T-cell (primary cell): ENCODE measurements around the gene NOXRED1. TPM values are rescaled to one million over a fixed set of nuclear protein-coding genes. Genes with fewer than 3 reads are reported as not detected.

Source experiments
- ATAC-seq, 4 experiments: fragments of 200-7000 bp in 3 of 4; fragments of 150-1000 bp in 1 of 4; cut with Tn5 transposase; replicated peaks in 1 of 4; 1 replicate in 3 of 4; 2 replicates in 1 of 4; pipeline ENCODE4 v1.10.0; 2021; ENCODE audit warnings: moderate library complexity in 3 of 4, mild to moderate bottlenecking in 2 of 4, moderate number of reproducible peaks in 1 of 4
- CTCF ChIA-PET, 2 donors: fragments of 300-600 bp; sonication (Branson Sonifier 250); formaldehyde crosslinking; loops; one replicate each; lab custom pipeline; 2022; ENCODE audit warnings: antibody characterized with exemption in 2 of 2; lab: Charles Lee
- POLR2A ChIA-PET, 2 donors: fragments of 300-600 bp; sonication (Branson Sonifier 250); formaldehyde crosslinking; loops; one replicate each; lab custom pipeline; 2022; ENCODE audit warnings: antibody characterized with exemption in 2 of 2; lab: Charles Lee
- DNase-seq, 35 experiments: peaks; one replicate each; pipeline versions ENCODE4 v3.0.0 to v3.0.0-alpha.2; 2013 to 2023
- H3K27ac ChIP-seq: one replicate; pipeline ENCODE4 v1.5.1; 2013; ENCODE audit warnings: low read length
- H3K27me3 ChIP-seq, 2 experiments: replicated peaks in 1 of 2; 1 replicate in 1 of 2; 2 replicates in 1 of 2; pipeline versions ENCODE4 v1.6.1 to v1.7.0; 2013; ENCODE audit warnings: low read length in 1 of 2, mixed read lengths in 1 of 2; ENCODE audit not compliant: control insufficient read depth in 2 of 2, insufficient read depth in 2 of 2; ENCODE audit errors: extremely low read depth in 1 of 2
- H3K36me3 ChIP-seq, 2 donors: 1 replicate in 1 of 2; 2 replicates in 1 of 2; pipeline versions ENCODE4 v1.6.1 to v1.7.0; 2013; ENCODE audit warnings: low read length in 1 of 2; ENCODE audit not compliant: control insufficient read depth in 2 of 2, insufficient read depth in 1 of 2; ENCODE audit errors: extremely low read depth in 1 of 2
- H3K4me1 ChIP-seq, 2 experiments: 1 replicate in 1 of 2; 2 replicates in 1 of 2; pipeline versions ENCODE4 v1.6.1 to v1.7.0; 2013; ENCODE audit warnings: low read length in 2 of 2, mixed read lengths in 1 of 2; ENCODE audit not compliant: insufficient read depth in 2 of 2, control insufficient read depth in 1 of 2; ENCODE audit errors: extremely low read depth in 1 of 2
- H3K4me3 ChIP-seq, 2 donors: 1 replicate in 1 of 2; 2 replicates in 1 of 2; pipeline versions ENCODE4 v1.5.1 to v1.7.0; 2013; ENCODE audit warnings: mild to moderate bottlenecking in 2 of 2, low read length in 1 of 2, moderate library complexity in 1 of 2; ENCODE audit not compliant: control insufficient read depth in 1 of 2; ENCODE audit errors: extremely low read depth in 1 of 2
- H3K9me3 ChIP-seq: 2 replicates; pipeline ENCODE4 v1.7.0; 2013
- H3K27ac Mint-ChIP-seq, 2 donors: one replicate each; pipeline ENCODE4 v1.8.0; 2020 to 2021; ENCODE audit warnings: mild to moderate bottlenecking in 2 of 2, mixed read lengths in 2 of 2
- H3K27me3 Mint-ChIP-seq, 2 donors: one replicate each; pipeline ENCODE4 v1.8.0; 2021 to 2022; ENCODE audit warnings: mixed read lengths in 2 of 2
- H3K36me3 Mint-ChIP-seq: one replicate; pipeline ENCODE4 v1.8.0; 2021; ENCODE audit warnings: mixed read lengths
- H3K4me1 Mint-ChIP-seq, 3 donors: one replicate each; pipeline ENCODE4 v1.8.0; 2020 to 2022; ENCODE audit warnings: mixed read lengths in 3 of 3, mild to moderate bottlenecking in 1 of 3
- H3K4me3 Mint-ChIP-seq, 3 donors: one replicate each; pipeline ENCODE4 v1.8.0; 2020 to 2022; ENCODE audit warnings: mild to moderate bottlenecking in 3 of 3, mixed read lengths in 3 of 3, moderate library complexity in 3 of 3
- H3K9me3 Mint-ChIP-seq, 3 donors: one replicate each; pipeline ENCODE4 v1.8.0; 2020 to 2022; ENCODE audit warnings: mixed read lengths in 3 of 3
- WGBS: methylation state at CpG from one replicate; pipeline ENCODE4 v1.1.5; 2013; ENCODE audit warnings: missing lambda C conversion rate; ENCODE audit not compliant: insufficient coverage; 5-methylcytosine and 5-hydroxymethylcytosine counted together
- total RNA-seq, 35 experiments: library from RNA in 6 of 35; stranded (reverse) in 6 of 35; fragments of 120-200 nt in 1 of 35; gene quantifications; one replicate each; pipeline versions ENCODE4 v1.2.1 to v1.2.4 and lab custom pipeline; 2013 to 2026

The NOXRED1 gene
- total RNA-seq, 5 donors from 2014 or later (not counting 1 experiment from before 2014, with no cell fraction given), result 0.33 to 1.7 (median 1.2) TPM

DNA sequence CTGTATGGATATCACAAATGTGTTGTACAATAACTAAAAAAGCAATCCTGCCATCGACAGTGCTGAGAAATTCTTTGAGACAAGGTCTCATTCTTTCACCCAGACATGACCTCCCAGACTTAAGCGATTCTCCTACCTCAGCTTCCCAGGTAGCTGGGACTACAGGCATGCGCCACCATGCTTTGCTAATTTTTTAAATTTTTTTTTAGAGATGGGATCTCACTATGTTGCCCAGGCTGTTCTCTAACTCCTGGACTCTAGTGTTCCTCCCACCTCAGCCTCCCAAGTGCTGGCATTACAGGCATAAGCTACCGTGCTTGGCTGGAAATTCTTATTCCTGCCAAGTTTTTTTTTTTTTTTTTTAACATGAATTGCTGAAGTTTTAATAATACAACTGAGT is 16.5 kb upstream of the NOXRED1 start:
- no peak for DNase-seq
- POLR2A ChIA-PET, result no interaction called here
- Mint-ChIP-seq H3K4me3 (no peak overlapping the region), H3K27me3 (no peaks in the 10 kb centered on the region), H3K27ac (no peak overlapping the region), H3K9me3 (no peaks in the 10 kb centered on the region), H3K36me3 (peaks cover 61% of the 10 kb centered on the region), H3K4me1 (no peaks in the 10 kb centered on the region)
- WGBS, result no CpG with 5 or more reads among the region's 4 CpGs
- CTCF ChIA-PET, result no interaction called here
- no peaks in the 10 kb centered on the region for H3K4me1 ChIP-seq
- no peak overlapping the region for H3K27ac ChIP-seq
- no peaks in the 10 kb centered on the region for H3K9me3 ChIP-seq
- H3K4me3 ChIP-seq, result no peak overlapping the region
- no peaks in the 10 kb centered on the region for H3K27me3 ChIP-seq
- H3K36me3 ChIP-seq, result peaks cover 13 to 70% of the 10 kb centered on the region in 2 donors
- ATAC-seq, result no peak

DNA sequence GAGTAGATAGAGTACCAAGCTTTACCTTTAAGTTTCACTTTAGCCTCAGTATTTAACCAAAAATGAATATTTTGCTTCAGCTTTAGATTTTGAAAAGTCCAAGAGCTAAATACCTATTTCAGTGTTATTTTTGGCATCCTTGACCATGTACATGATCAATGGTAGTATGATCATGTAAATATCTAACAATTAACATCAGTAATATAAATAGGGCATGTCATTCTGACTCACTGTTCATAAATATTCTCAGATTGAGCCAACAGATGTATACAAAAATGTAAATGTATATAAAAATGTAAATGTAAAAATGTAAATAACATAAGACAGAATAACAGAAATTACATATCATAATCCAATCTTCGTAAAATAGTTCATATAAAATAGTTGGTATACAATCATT is 15.3 kb upstream of the NOXRED1 start:
- no peak overlapping the region for H3K4me3 ChIP-seq
- DNase-seq, result no peak
- H3K4me1 Mint-ChIP-seq, result no peaks in the 10 kb centered on the region
- H3K36me3 Mint-ChIP-seq, result peaks cover 67% of the 10 kb centered on the region
- peaks cover 13 to 74% of the 10 kb centered on the region in 2 donors for H3K36me3 ChIP-seq
- no peak overlapping the region for H3K27ac ChIP-seq
- H3K27me3 Mint-ChIP-seq, result no peaks in the 10 kb centered on the region
- H3K4me3 Mint-ChIP-seq, result no peak overlapping the region
- H3K4me1 ChIP-seq, result no peaks in the 10 kb centered on the region
- POLR2A ChIA-PET, result no interaction called here
- H3K27ac Mint-ChIP-seq, result no peak overlapping the region
- WGBS, result no CpG with 5 or more reads among the region's 1 CpG
- CTCF ChIA-PET, result no interaction called here
- ATAC-seq, result no peak
- H3K27me3 ChIP-seq, result no peaks in the 10 kb centered on the region
- H3K9me3 ChIP-seq, result no peaks in the 10 kb centered on the region
- H3K9me3 Mint-ChIP-seq, result no peaks in the 10 kb centered on the region

DNA sequence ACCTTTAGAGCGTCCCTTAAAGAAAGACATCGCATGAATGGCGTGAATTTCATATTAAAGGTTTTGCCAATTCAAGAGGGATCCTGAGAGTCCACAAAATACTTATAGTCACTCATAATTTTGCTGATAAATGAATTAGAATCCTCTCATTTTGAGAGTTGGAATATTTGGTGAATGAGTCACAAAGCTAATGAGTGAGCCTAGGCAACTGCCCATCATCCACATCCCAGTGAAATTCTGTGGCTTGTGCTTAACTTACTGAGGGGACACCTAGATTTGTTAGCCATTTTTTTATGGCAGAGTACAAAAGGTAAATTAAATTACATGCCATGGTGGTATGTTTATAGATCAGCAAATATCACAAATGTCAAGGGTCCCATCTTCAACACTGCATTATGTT is 12.7 kb upstream of the NOXRED1 start:
- Histone ChIP-seq H3K27me3 (no peaks in the 10 kb centered on the region), H3K27ac (no peak overlapping the region), H3K4me1 (no peaks in the 10 kb centered on the region), H3K36me3 (peaks cover 6 to 59% of the 10 kb centered on the region in 2 donors), H3K9me3 (no peaks in the 10 kb centered on the region), H3K4me3 (no peak overlapping the region)
- Mint-ChIP-seq H3K4me1 (no peaks in the 10 kb centered on the region), H3K36me3 (peaks cover 52% of the 10 kb centered on the region), H3K9me3 (no peaks in the 10 kb centered on the region), H3K4me3 (no peak overlapping the region), H3K27ac (no peak overlapping the region), H3K27me3 (no peaks in the 10 kb centered on the region)
- no peak for DNase-seq
- no peak for ATAC-seq
- ChIA-PET CTCF (no interaction called here), POLR2A (no interaction called here)
- WGBS, result no CpG with 5 or more reads among the region's 3 CpGs

DNA sequence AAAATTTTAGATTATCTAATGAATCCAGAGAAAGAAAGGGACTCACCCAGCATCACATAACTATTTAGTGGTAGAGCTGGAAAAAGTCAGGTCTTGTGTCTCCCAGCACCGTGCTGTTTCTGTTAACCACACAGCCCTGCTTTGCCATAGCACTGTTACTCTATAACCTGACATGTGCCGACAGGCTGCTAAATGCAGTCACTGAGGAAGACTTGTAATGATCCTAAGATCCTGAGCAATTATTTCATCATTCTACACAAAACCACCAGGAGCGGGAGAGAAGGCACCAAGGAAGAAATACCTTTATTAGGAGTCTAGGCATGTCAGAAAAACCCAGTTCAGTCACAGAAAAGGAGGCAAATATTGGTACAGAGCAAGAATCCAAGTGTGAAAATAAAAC is 3.1 kb upstream of the NOXRED1 start:
- H3K27ac Mint-ChIP-seq, result no peak overlapping the region
- H3K36me3 Mint-ChIP-seq, result peaks cover 93% of the 10 kb centered on the region
- no peaks in the 10 kb centered on the region for H3K27me3 ChIP-seq
- POLR2A ChIA-PET, result no interaction called here
- ATAC-seq, result no peak
- no peaks in the 10 kb centered on the region for H3K4me1 Mint-ChIP-seq
- no peak for DNase-seq
- H3K9me3 ChIP-seq, result no peaks in the 10 kb centered on the region
- H3K9me3 Mint-ChIP-seq, result peaks cover 0 to 8% (median 5%) of the 10 kb centered on the region in 3 donors
- peaks cover 21 to 83% of the 10 kb centered on the region in 2 donors for H3K36me3 ChIP-seq
- H3K27ac ChIP-seq, result no peak overlapping the region
- H3K4me3 Mint-ChIP-seq, result no peak overlapping the region
- no CpG with 5 or more reads among the region's 3 CpGs for WGBS
- H3K4me1 ChIP-seq, result no peaks in the 10 kb centered on the region
- H3K27me3 Mint-ChIP-seq, result no peaks in the 10 kb centered on the region
- CTCF ChIA-PET, result interaction anchor here in 1 of 2 donors (0.6 kb wide), 1 partner anchor 160 kb away, joined by 3 read pairs; no protein-coding TSS in a partner anchor
- H3K4me3 ChIP-seq, result no peak overlapping the region

DNA sequence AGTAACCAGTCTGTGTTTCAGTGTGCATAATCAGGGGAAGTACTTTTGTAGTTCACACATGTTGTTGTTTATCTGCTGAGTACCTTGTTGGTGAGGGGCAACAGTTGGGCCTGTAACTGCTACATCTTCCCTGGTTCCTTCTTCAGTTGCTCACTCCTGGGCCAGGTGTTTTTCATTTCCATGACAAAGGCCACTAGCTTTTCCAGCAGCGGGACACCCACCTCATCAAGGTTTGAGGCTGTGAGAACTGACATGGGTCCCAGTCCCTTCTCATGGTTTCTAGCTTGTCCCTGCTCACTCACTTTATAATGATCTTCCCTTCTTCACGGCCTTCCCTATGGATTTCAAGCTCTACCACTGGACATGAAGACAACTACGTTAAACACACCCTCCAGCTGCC is 1.5 kb upstream of the NOXRED1 start:
- ChIA-PET CTCF (no interaction called here), POLR2A (no interaction called here)
- no peaks in the 10 kb centered on the region for H3K9me3 ChIP-seq
- ATAC-seq (no peak), DNase-seq (no peak)
- H3K4me3 ChIP-seq, result no peak overlapping the region
- no peak overlapping the region for H3K4me3 Mint-ChIP-seq
- no peaks in the 10 kb centered on the region for H3K4me1 Mint-ChIP-seq
- no peaks in the 10 kb centered on the region for H3K27me3 Mint-ChIP-seq
- H3K27ac Mint-ChIP-seq, result no peak overlapping the region
- 100% methylated on average over 2 of the region's 3 CpGs for WGBS
- H3K9me3 Mint-ChIP-seq, result peaks cover 4 to 12% (median 11%) of the 10 kb centered on the region in 3 donors
- H3K27ac ChIP-seq, result no peak overlapping the region
- no peaks in the 10 kb centered on the region for H3K4me1 ChIP-seq
- H3K36me3 ChIP-seq, result peaks cover 19 to 76% of the 10 kb centered on the region in 2 donors
- H3K36me3 Mint-ChIP-seq, result peaks cover 89% of the 10 kb centered on the region
- H3K27me3 ChIP-seq, result no peaks in the 10 kb centered on the region

DNA sequence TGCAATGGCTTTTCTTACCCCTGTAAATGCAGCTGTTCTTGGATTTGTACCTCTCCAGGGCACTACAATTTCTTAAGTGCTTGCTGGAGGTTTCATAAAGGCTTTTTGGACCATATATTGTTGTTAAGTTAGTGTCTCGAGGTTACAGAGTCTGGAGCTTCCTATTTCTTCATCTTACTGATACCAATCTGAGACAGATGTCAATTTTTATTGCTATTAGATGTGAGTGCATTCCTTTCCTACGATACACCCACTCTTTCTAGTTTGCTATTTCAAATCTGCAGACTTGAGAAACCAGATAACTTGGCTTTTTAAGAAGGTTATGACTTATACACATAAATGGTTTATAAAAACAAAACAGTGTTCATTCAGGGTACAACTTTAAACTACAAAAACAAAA is 2.1 kb downstream of the NOXRED1 start:
- Histone ChIP-seq H3K4me3 (no peak overlapping the region), H3K9me3 (no peaks in the 10 kb centered on the region), H3K36me3 (peaks cover 0 to 40% of the 10 kb centered on the region in 2 donors), H3K27ac (no peak overlapping the region), H3K27me3 (no peaks in the 10 kb centered on the region), H3K4me1 (no peaks in the 10 kb centered on the region)
- DNase-seq (no peak), ATAC-seq (no peak)
- Mint-ChIP-seq H3K27ac (no peak overlapping the region), H3K4me3 (no peak overlapping the region), H3K9me3 (peaks cover 12 to 30% (median 27%) of the 10 kb centered on the region in 3 donors), H3K36me3 (peaks cover 56% of the 10 kb centered on the region), H3K27me3 (no peaks in the 10 kb centered on the region), H3K4me1 (no peaks in the 10 kb centered on the region)
- CTCF ChIA-PET, result no interaction called here
- WGBS, result no CpG with 5 or more reads among the region's 2 CpGs
- POLR2A ChIA-PET, result no interaction called here

DNA sequence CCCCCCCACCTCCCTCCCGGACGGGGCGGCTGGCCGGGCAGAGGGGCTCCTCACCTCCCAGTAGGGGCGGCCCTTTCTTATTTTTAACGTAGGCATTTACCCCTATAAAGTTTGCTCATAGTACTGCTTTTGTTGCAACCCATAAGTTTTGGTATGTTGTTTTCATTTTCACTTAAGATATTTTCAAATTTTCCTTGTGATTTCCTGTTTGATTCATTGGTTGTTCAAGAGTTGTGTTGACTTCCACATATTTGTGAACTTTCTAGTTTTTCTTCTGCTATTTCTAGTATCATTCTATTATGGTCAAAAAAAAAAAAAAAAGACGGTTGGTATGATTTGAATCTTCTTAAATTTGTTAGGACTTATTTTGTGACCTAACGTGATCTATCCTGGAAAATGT is 6.5 kb downstream of the NOXRED1 start:
- H3K4me3 Mint-ChIP-seq, result no peak overlapping the region
- H3K27me3 Mint-ChIP-seq, result no peaks in the 10 kb centered on the region
- Histone ChIP-seq H3K4me1 (no peaks in the 10 kb centered on the region), H3K36me3 (peaks cover 0 to 3% of the 10 kb centered on the region in 2 donors), H3K9me3 (no peaks in the 10 kb centered on the region), H3K27ac (no peak overlapping the region), H3K4me3 (no peak overlapping the region), H3K27me3 (no peaks in the 10 kb centered on the region)
- no peaks in the 10 kb centered on the region for H3K4me1 Mint-ChIP-seq
- H3K27ac Mint-ChIP-seq, result no peak overlapping the region
- H3K9me3 Mint-ChIP-seq, result peaks cover 12 to 29% (median 24%) of the 10 kb centered on the region in 3 donors
- peaks cover 14% of the 10 kb centered on the region for H3K36me3 Mint-ChIP-seq
- no peak for ATAC-seq
- no peak for DNase-seq
- ChIA-PET POLR2A (no interaction called here), CTCF (no interaction called here)
- no CpG with 5 or more reads among the region's 8 CpGs for WGBS
